NCI-H526 treated with DMSO at 0.1 percent for 48 hours (cell line): Measurements from ENCODE around the gene FSIP1.

ENCODE experiments used
- DNase-seq: peaks from one replicate; lab custom pipeline; 2025; lab: John Stamatoyannopoulos, UW

FSIP1 gene

GRCh38 chr15:39792025-39792843 lies 9.6 kb upstream of the FSIP1 start:
- no peak for DNase-seq

- no peak for DNase-seq
Observed at GRCh38 chr15:39789736-39790135, 7.1 kb upstream of the FSIP1 start.

GRCh38 chr15:39788800-39789565 lies 6.3 kb upstream of the FSIP1 start:
- DNase-seq, result no peak

- DNase-seq, result no peak
Observed at GRCh38 chr15:39788108-39788507, 5.5 kb upstream of the FSIP1 start.

GRCh38 chr15:39787479-39787878 lies 4.8 kb upstream of the FSIP1 start:
- no peak for DNase-seq

GRCh38 chr15:39786447-39787056 lies 3.9 kb upstream of the FSIP1 start:
- peak; percentile 70 for DNase-seq

GRCh38 chr15:39785841-39786240 lies 3.2 kb upstream of the FSIP1 start:
- peak; percentile 52 for DNase-seq

- peak; percentile 48 for DNase-seq
Observed at GRCh38 chr15:39785139-39785538, 2.5 kb upstream of the FSIP1 start.

GRCh38 chr15:39784638-39785037 lies 2.0 kb upstream of the FSIP1 start:
- no peak for DNase-seq

GRCh38 chr15:39784125-39784524 lies 1.5 kb upstream of the FSIP1 start:
- DNase-seq, result peak; percentile 13

- DNase-seq, result peak; percentile 46
Observed at GRCh38 chr15:39783244-39783820, 691 bp upstream of the FSIP1 start.

GRCh38 chr15:39781967-39782302 lies 706 bp downstream of the FSIP1 start:
- DNase-seq, result no peak

GRCh38 chr15:39781147-39781966 lies 1.3 kb downstream of the FSIP1 start:
- no peak for DNase-seq

GRCh38 chr15:39778021-39778420 lies 4.6 kb downstream of the FSIP1 start:
- DNase-seq, result no peak

- no peak for DNase-seq
Observed at GRCh38 chr15:39777496-39777895, 5.1 kb downstream of the FSIP1 start.

GRCh38 chr15:39776068-39776467 lies 6.6 kb downstream of the FSIP1 start:
- no peak for DNase-seq

GRCh38 chr15:39774688-39775267 lies 7.9 kb downstream of the FSIP1 start:
- DNase-seq, result no peak

GRCh38 chr15:39770748-39771689 lies 11.6 kb downstream of the FSIP1 start:
- no peak for DNase-seq

- no peak for DNase-seq
Observed at GRCh38 chr15:39767921-39768320, 14.7 kb downstream of the FSIP1 start.

GRCh38 chr15:39761006-39761405 lies 21.6 kb downstream of the FSIP1 start:
- DNase-seq, result no peak
